Cardiac fibroblast (primary cell): ENCODE data around the gene CCT7.

ENCODE experiments used
- DNase-seq, 2 donors: peaks; one replicate each; pipeline versions ENCODE4 v3.0.0 to v3.0.0-alpha.2; 2010; ENCODE audit warnings: low read depth in 2 of 2
- H3K4me3 ChIP-seq, 2 donors: replicated peaks in 1 of 2; 1 replicate in 1 of 2; 2 replicates in 1 of 2; pipeline ENCODE4 v1.5.1; 2011; ENCODE audit warnings: low read depth in 2 of 2, low read length in 2 of 2, mild to moderate bottlenecking in 2 of 2, moderate library complexity in 1 of 2
- TF ChIP-seq, protein P1 (sequence below): IDR thresholded peaks from one replicate; pipeline ENCODE4 v1.5.1; 2011; ENCODE audit warnings: low read depth, mild to moderate bottlenecking, low read length, inconsistent platforms

CCT7 gene

DNA sequence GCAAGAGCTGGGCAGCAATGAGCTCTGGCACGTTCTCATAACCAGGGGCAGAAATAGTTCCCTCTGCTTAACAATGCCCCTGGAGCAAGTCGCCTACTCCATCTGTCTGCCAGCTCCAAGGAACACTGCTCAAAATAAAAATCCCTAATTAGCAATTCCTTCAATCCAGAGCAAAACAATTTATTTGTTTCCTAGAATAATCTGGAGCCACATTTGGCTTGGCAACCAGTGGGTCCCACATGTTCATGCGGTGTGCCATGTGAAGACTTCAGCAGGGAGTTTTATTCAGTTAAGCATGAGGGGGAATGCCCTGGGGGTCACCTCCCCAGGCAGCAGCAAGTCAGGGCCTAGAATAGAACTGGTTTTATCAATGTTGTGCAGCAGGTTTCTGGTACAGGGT is 66.8 kb downstream of the CCT7 start:
- DNase-seq = no peak
- H3K4me3 ChIP-seq = no peak overlapping the region
- TF ChIP-seq, protein P1, sequence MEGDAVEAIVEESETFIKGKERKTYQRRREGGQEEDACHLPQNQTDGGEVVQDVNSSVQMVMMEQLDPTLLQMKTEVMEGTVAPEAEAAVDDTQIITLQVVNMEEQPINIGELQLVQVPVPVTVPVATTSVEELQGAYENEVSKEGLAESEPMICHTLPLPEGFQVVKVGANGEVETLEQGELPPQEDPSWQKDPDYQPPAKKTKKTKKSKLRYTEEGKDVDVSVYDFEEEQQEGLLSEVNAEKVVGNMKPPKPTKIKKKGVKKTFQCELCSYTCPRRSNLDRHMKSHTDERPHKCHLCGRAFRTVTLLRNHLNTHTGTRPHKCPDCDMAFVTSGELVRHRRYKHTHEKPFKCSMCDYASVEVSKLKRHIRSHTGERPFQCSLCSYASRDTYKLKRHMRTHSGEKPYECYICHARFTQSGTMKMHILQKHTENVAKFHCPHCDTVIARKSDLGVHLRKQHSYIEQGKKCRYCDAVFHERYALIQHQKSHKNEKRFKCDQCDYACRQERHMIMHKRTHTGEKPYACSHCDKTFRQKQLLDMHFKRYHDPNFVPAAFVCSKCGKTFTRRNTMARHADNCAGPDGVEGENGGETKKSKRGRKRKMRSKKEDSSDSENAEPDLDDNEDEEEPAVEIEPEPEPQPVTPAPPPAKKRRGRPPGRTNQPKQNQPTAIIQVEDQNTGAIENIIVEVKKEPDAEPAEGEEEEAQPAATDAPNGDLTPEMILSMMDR = no peak

DNA sequence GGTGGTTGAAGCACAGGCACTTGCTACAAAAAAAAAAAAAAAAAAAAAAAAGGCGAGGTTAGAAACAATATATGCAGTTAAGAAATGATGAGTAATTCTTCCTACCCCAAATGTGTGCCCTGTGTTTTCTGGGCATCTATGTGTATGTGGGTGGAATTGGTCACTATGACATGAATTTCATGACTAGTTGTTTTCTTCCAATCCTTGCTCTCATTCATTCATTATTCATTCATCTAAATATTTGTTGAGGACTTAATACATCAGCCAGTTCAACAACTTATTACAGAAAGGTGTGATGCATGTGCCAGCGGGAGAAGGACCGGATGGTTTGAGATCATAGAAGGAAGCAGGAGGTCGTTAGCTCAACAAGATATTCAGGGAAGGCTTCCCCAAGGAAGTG is 67.5 kb downstream of the CCT7 start:
- DNase-seq = no peak
- TF ChIP-seq, protein P1 = no peak
- H3K4me3 ChIP-seq = no peak overlapping the region
